Astrocyte (in vitro differentiated cells and primary cell): ENCODE measurements around the gene HOXD1. TPM values are rescaled to one million over a fixed set of nuclear protein-coding genes. Genes with fewer than 3 reads are reported as not detected.

Experiments
- DNase-seq: peaks from one replicate; pipeline ENCODE4 v3.0.0-alpha.2; 2010; ENCODE audit warnings: low read depth
- FAIRE-seq: peaks from 2 replicates; lab custom pipeline; 2011; peaks lifted over from hg19 to GRCh38; lab: Jason Lieb, UNC
- H2AFZ ChIP-seq: 2 replicates; pipeline ENCODE4 v1.6.0; 2012; ENCODE audit warnings: low read depth, low read length, inconsistent platforms
- H3K27ac ChIP-seq: 2 replicates; pipeline ENCODE4 v1.5.1; 2011; ENCODE audit warnings: low read depth, low read length, inconsistent platforms
- H3K27me3 ChIP-seq: 2 replicates; pipeline ENCODE4 v1.6.0; 2011; ENCODE audit warnings: low read length, inconsistent platforms; ENCODE audit not compliant: insufficient read depth
- H3K36me3 ChIP-seq: 2 replicates; pipeline ENCODE4 v1.5.1; 2011; ENCODE audit warnings: low read length, inconsistent platforms; ENCODE audit not compliant: insufficient read depth
- H3K4me1 ChIP-seq: 2 replicates; pipeline ENCODE4 v1.5.1; 2011; ENCODE audit warnings: low read length, inconsistent platforms; ENCODE audit not compliant: insufficient read depth
- H3K4me2 ChIP-seq: 2 replicates; pipeline ENCODE4 v1.6.0; 2012; ENCODE audit warnings: low read length, inconsistent platforms
- H3K4me3 ChIP-seq: 2 replicates; pipeline ENCODE4 v1.5.1; 2011; ENCODE audit warnings: low read depth, mild to moderate bottlenecking, low read length, inconsistent platforms; ENCODE audit not compliant: insufficient read depth
- H3K79me2 ChIP-seq: 2 replicates; pipeline ENCODE4 v1.6.0; 2012; ENCODE audit warnings: mild to moderate bottlenecking, low read length, inconsistent platforms; ENCODE audit not compliant: insufficient read depth
- H3K9ac ChIP-seq: 2 replicates; pipeline ENCODE4 v1.6.0; 2012; ENCODE audit warnings: mild to moderate bottlenecking, low read length, inconsistent platforms
- H3K9me3 ChIP-seq: 2 replicates; pipeline ENCODE4 v1.5.1; 2012; ENCODE audit warnings: low read depth, mild to moderate bottlenecking, low read length, inconsistent platforms; ENCODE audit not compliant: insufficient read depth
- H4K20me1 ChIP-seq: 2 replicates; pipeline ENCODE4 v1.6.0; 2012; ENCODE audit warnings: low read length, inconsistent platforms; ENCODE audit not compliant: insufficient read depth
- H3K27ac Mint-ChIP-seq: one replicate; pipeline ENCODE4 v1.8.0; 2021; ENCODE audit warnings: mild to moderate bottlenecking, mixed read lengths; ENCODE audit not compliant: unreplicated experiment
- H3K27me3 Mint-ChIP-seq: one replicate; pipeline ENCODE4 v1.8.0; 2021; ENCODE audit warnings: low read depth, mixed read lengths; ENCODE audit not compliant: unreplicated experiment
- H3K36me3 Mint-ChIP-seq: one replicate; pipeline ENCODE4 v1.8.0; 2021; ENCODE audit warnings: low read depth, mixed read lengths; ENCODE audit not compliant: unreplicated experiment
- H3K4me1 Mint-ChIP-seq: one replicate; pipeline ENCODE4 v1.8.0; 2021; ENCODE audit warnings: low read depth, mixed read lengths; ENCODE audit not compliant: unreplicated experiment
- H3K4me3 Mint-ChIP-seq: one replicate; pipeline ENCODE4 v1.8.0; 2021; ENCODE audit warnings: mild to moderate bottlenecking, moderate library complexity, mixed read lengths; ENCODE audit not compliant: unreplicated experiment
- H3K9me3 Mint-ChIP-seq: one replicate; pipeline ENCODE4 v1.8.0; 2021; ENCODE audit warnings: mild to moderate bottlenecking, mixed read lengths; ENCODE audit not compliant: unreplicated experiment
- CTCF ChIP-seq: IDR thresholded peaks from 2 replicates; pipeline ENCODE4 v1.5.1; 2011; ENCODE audit warnings: low read depth, mild to moderate bottlenecking, inconsistent platforms, low read length, moderate library complexity; ENCODE audit not compliant: insufficient read depth
- EZH2 ChIP-seq: IDR thresholded peaks from 2 replicates; pipeline ENCODE4 v1.6.1; 2012; ENCODE audit warnings: mild to moderate bottlenecking, low read length, inconsistent platforms; ENCODE audit not compliant: insufficient read depth
- total RNA-seq: library from RNA; stranded (reverse); gene quantifications from 2 replicates; pipeline ENCODE4 v1.2.1, GENCODE V29; 2021

HOXD1 gene
- total RNA-seq, 1 donor from 2014 or later, result not detected

- Histone ChIP-seq H3K4me3 (no peak overlapping the region), H3K9ac (no peak overlapping the region), H4K20me1 (no peaks in the 10 kb centered on the region), H3K36me3 (no peaks in the 10 kb centered on the region), H3K79me2 (no peaks in the 10 kb centered on the region), H3K9me3 (no peaks in the 10 kb centered on the region), H2AFZ (no peak overlapping the region), H3K4me1 (no peaks in the 10 kb centered on the region), H3K27ac (no peak overlapping the region), H3K4me2 (no peak overlapping the region), H3K27me3 (peaks cover 79% of the 10 kb centered on the region)
- peaks cover 2% of the 10 kb centered on the region for H3K36me3 Mint-ChIP-seq
- H3K4me1 Mint-ChIP-seq, result no peaks in the 10 kb centered on the region
- H3K9me3 Mint-ChIP-seq, result peaks cover 48% of the 10 kb centered on the region
- FAIRE-seq (no peak), DNase-seq (no peak)
- TF ChIP-seq CTCF (no peak), EZH2 (no peak)
- H3K27me3 Mint-ChIP-seq, result peaks cover 97% of the 10 kb centered on the region
- H3K27ac Mint-ChIP-seq, result no peak overlapping the region
- H3K4me3 Mint-ChIP-seq, result no peak overlapping the region
Measured at GRCh38 chr2:176146645-176147044, 41.8 kb upstream of the HOXD1 start.

GRCh38 chr2:176147210-176147799, 41.2 kb upstream of the HOXD1 start:
- TF ChIP-seq CTCF (no peak), EZH2 (no peak)
- DNase-seq, result no peak
- Histone ChIP-seq H3K4me2 (no peak overlapping the region), H3K27ac (no peak overlapping the region), H3K36me3 (no peaks in the 10 kb centered on the region), H4K20me1 (no peaks in the 10 kb centered on the region), H3K9me3 (no peaks in the 10 kb centered on the region), H3K9ac (no peak overlapping the region), H3K4me3 (no peak overlapping the region), H2AFZ (no peak overlapping the region), H3K27me3 (peaks cover 80% of the 10 kb centered on the region), H3K79me2 (no peaks in the 10 kb centered on the region), H3K4me1 (no peaks in the 10 kb centered on the region)
- Mint-ChIP-seq H3K27me3 (peaks cover 92% of the 10 kb centered on the region), H3K4me3 (no peak overlapping the region), H3K9me3 (peaks cover 48% of the 10 kb centered on the region), H3K4me1 (no peaks in the 10 kb centered on the region), H3K36me3 (peaks cover 2% of the 10 kb centered on the region), H3K27ac (no peak overlapping the region)
- FAIRE-seq, result no peak

- Histone ChIP-seq H3K4me2 (no peak overlapping the region), H3K4me1 (no peaks in the 10 kb centered on the region)
- no peak overlapping the region for H3K4me3 Mint-ChIP-seq
Measured at GRCh38 chr2:176147800-176148496, 40.5 kb upstream of the HOXD1 start.

More at GRCh38 chr2:176147800-176148496, 40.5 kb upstream of the HOXD1 start:
- H3K9ac ChIP-seq, result no peak overlapping the region
- Mint-ChIP-seq H3K36me3 (peaks cover 2% of the 10 kb centered on the region), H3K27ac (peak overlapping the region; percentile 66), H3K4me1 (no peaks in the 10 kb centered on the region), H3K27me3 (peaks cover 90% of the 10 kb centered on the region), H3K9me3 (peaks cover 46% of the 10 kb centered on the region)
- H3K27ac ChIP-seq, result no peak overlapping the region
- no peak overlapping the region for H2AFZ ChIP-seq
- H3K36me3 ChIP-seq, result no peaks in the 10 kb centered on the region
- H3K27me3 ChIP-seq, result peaks cover 82% of the 10 kb centered on the region
- no peak for FAIRE-seq
- DNase-seq, result no peak
- no peaks in the 10 kb centered on the region for H4K20me1 ChIP-seq
- H3K9me3 ChIP-seq, result no peaks in the 10 kb centered on the region
- no peaks in the 10 kb centered on the region for H3K79me2 ChIP-seq
- no peak overlapping the region for H3K4me3 ChIP-seq
- TF ChIP-seq CTCF (no peak), EZH2 (no peak)
